Measurements from ENCODE around the gene S100A7.
"Not testable (repeated sequence)": the region's sequence is repeated elsewhere in the genome, so short reads cannot be mapped to it uniquely, and the experiment has no call there.

Gene S100A7

DNA sequence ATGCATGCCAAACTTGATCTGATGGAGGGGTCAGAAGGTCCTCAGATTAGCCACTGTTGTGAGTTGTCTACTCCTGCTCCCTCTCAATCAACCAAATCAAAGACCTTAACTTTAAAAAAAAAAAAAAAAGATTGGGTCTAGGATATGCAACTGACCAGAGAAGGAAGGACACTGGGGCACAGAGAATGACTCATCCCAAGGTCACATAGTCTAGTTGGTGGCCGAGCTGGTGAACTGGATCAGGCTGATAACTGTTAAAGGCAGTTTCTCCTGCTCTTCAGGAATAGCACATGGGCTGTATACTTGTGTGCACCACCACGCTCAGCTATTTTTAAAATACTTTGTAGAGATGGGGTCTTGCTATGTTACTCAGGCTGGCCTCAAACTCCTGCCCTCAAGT lies 14.8 kb upstream of the S100A7 start:
- no peak for DNase-seq

DNA sequence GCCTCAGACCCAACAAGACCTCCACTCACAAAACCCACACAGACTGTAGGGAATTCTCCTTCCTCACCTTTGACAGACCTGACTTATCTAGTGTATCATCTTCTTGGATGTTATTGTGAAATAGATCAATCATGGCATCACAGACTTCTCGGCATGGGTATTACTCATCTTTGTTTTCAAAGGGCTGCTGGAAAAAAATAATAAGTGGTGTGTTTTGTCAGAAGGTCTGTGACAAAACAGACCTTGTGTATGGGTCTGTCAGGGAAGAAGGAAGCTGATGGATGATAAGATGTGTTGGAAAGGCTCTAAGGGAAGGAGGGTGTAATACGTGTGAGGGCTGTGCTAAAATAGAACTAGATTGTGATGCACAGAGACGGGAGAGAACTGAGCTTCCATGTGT lies 13.9 kb upstream of the S100A7 start:
- no peak for DNase-seq

DNA sequence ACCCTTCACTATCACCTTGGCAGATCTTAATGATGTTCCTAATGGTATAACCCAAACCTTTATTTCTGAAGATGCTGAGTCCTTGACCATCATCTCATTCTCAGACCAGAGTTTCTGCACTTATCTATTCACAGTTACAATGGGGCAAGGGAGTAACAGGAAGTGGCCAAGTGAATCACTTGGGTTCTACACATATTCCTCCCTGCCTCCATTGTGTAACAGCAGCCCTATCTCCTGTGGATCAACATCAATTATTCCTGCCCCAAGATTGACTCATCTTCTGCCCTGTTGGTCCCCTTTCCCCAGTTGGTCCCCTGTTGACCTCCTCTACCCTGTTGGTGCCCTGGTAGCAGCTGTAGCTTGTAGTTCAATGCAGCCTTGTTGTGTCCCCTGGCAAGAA lies 10.3 kb upstream of the S100A7 start:
- DNase-seq = no peak

DNA sequence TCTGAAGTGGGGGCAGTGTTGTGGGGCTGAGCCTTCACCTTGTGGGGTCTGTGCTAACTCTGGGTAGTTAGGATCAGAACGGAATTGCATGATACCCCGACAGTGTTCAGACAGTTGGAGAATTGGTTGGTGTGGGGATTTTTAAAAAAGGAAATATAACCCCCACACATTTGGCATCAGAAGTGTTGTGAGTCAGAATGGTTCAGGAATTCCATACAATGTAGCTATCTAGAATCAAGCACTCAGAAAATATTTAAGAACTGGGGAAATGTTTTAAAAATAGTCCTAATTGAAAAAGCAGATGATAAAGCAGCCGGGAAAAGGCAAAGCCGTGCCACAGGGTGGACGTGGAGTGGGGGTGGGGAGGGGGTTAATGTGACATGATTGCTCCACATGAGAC lies 6.5 kb upstream of the S100A7 start:
- no peak for DNase-seq

DNA sequence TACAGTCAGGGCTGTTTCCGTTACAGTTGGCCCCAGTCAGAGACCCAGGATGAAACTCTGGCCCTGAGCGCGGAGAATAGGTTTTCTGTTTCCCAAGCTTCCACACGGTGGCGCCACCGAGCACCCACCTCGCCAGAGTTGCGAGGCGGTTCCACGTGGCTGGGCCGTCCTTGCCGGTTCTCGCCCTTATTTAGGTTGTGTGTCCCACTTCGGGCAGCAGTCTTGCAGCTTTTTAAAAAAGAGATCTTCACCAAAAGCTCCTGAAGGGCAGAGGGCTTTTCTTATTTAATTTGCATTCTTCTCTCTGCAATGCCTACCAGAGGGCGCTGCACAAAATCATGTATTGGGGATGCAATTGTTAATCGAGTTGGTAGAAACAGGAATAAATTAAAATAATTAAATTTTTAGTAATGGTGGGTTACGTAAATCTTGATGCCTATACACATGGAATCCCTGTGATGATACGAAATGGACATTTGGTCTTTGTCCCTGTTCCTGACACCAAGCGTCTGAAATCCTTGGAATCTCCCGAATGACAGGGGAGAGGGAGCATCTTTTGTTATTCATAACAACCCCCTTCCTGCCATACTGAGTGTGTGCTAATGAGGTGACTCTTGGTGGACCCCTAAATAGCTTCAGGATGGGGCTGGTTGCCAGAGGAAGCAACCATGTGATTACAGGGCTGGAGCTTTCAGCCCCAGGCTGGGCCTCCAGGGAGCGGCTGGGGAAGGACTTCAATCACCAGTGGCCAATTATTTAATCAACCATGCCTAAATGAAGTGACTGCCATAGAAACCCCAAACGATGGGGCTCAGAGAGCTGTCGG lies 5.6 kb upstream of the S100A7 start:
- no peak for DNase-seq

DNA sequence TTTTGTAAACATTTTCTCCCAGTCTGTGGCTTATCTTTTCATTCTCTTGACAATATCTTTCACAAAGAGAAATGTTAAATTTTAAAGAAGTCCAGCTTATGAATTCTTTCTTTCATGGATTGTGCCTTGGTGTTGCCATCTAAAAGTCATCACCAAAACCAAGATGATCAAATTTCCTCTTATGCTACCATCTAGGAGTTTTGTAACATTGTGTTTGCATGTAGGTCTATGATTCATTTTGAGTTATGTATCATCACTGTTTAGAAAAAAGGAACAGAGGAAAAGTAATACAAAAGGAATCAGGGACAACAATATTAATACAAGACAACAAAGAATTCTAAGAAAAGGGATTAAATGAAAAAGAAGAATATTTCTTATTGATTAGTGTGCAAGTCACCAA lies 2.3 kb upstream of the S100A7 start:
- not testable (repeated sequence) for DNase-seq

DNA sequence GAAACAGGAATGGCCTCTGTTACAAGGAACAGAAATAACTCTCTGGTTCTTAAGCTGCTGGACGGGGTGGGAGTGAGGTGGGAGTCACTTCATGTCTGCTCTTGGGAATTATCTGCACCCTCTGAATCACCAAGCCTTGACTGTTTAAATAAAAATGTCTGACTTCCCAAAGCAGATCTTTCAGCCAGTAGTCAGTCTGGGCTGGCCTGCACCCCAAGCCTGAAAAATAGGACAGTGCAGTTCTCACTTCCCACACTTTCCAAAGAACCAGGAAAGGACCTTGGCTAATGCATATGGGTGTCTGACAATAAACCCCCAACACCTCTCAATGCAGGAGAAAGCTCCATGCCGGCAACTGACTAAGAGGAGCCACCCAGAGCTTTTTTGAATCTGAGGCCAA lies 796 bp downstream of the S100A7 start:
- DNase-seq = no peak

DNA sequence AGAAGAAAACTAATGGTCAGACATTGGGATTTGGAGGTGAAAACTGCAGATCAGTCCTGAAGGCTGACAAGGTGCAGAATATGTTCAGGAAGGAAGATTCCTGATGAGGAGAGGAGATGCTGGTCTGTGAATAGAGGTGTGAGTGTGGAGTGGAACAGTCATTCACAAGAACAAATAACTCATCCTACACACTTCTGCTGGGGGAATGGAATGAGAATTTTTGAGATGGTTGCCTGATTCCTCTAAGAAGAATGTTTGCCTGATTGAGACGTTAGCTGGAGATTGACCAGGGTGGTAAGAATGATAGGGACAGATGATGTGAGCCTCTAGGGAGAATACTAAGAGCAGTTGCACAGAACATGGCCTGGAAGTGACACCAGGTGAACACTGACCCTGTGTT lies 4.1 kb downstream of the S100A7 start:
- DNase-seq = no peak

DNA sequence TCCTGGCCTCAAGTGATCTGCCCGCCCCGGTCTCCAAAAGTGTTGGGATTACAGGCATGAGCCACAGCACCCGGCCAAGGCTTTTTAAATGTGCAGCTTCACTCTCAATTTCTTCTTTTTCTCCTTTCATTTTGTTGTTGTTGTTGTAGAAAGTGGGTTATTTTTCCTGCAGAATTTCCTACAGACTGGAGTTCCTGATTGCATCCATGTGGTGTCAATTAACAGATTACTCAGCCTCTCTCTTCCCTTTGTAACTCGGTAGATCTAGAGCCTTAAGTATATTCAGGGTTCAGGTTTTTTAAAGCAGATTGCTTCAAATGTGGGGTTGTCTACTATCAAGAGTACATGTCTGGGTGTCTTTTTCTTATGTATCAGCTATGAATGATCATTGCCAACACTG lies 11.6 kb downstream of the S100A7 start:
- DNase-seq = not testable (repeated sequence)

DNA sequence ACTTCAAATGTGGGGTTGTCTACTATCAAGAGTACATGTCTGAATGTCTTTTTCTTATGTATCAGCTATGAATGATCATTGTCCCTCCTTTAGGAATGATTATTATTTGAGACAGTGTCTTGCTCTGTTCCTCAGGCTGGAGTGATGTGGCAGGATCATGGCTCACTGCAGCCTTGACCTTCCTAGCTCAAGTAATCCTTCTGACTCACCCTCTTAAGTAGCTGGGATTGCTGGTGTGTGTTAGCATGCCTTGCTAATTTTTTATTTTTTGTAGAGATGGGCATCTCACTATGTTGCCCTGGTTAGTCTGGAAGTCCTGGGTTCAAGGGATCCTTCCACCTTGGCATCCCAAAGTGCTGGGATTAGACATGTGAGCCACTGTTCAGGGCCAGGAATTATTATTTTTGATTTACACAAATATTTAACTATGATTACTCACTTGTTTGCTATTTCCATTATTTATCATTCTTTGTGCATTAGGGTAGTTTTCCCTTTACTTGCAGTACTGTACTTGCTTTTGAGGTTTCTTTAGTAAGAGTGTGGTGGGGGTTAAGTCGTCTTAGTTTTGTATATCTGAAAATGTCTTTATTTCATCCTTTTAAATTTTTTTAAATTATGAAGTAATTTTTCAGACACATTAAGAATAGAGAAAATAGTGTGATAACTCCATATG lies 12.8 kb downstream of the S100A7 start:
- no peak for DNase-seq

DNA sequence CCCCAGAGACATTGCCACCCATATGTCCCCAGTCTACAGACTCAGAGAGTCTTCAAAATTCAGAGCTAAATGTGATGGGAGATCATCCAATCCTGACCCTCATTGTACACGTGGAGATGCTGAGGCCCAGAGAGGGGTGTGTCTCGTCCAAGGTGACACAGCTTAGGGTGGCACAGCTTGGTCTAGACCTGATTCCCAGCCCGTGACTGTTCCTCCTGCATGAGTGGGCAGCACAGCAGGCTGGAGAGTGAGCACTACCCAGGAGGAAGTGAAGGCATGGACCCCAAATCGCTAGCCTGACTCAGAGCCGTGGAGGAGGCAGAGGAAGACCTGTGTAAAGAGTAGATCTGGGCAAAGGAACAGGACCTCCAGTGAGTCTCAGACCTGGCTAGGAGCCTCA lies 16.4 kb downstream of the S100A7 start:
- no peak for DNase-seq

DNA sequence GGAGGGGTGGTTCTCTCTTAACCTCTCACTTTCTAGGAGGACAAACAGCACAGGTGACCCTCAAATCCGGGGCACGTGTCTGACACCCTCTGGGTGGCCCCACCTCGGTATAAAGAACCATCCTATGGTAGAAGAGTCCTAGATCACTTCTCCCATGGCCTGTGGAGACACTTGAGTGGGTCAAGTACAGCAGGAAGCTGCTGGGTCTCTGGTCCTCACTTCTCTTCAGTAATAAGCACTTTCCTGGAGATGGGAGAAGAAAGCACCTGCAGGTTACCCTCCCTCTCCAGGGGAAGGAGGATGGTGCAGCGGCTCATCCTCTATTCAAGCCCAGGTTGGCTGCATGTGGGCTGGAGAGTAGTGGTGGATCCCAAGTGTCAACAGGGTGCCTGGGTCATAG lies 17.0 kb downstream of the S100A7 start:
- DNase-seq = no peak

DNA sequence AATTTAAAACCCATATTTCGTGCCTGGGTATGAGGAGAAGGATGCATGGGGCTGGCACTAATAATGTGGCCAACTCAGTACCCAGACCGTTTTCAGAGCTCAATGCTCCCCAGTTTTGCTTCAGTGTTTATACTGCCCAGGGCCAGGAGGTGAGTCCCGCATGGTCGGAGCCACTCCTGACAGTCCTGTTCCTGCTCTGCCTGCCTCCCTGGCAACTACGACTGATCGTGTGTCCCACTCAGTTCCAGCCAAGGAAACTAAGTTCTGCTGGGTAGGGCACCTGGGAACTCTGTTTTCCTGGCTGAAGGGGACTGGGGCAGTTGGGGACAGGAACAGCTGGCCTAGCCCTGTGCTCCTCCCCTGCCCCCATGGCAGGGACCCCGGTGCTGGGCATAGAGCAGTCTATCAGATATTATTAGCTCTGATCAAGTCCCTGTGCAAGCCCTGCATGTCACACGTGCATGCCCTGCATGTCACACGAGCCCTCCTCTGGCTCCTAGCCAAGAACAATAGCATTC lies 19.2 kb downstream of the S100A7 start:
- no peak for DNase-seq

DNA sequence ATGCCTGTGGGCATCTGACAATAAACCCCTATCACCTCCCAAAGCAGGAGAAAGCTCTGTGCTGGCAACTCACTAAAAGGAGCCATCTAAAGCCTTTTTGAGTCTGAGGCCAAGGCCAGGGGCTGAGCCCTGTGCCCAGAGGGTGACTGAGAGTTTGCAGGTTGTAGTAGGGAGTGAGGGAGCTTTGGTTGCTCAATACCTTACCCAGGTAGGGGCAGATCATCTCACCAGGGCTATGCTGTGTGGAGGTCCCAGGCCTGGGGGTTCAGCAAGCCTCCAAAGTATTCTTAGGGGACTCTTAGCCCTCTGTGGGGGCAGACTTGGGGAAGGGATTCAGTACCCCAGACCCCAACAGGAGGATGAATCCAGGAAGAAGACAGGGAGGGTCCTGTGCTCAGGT lies 21.2 kb downstream of the S100A7 start:
- DNase-seq = no peak

DNA sequence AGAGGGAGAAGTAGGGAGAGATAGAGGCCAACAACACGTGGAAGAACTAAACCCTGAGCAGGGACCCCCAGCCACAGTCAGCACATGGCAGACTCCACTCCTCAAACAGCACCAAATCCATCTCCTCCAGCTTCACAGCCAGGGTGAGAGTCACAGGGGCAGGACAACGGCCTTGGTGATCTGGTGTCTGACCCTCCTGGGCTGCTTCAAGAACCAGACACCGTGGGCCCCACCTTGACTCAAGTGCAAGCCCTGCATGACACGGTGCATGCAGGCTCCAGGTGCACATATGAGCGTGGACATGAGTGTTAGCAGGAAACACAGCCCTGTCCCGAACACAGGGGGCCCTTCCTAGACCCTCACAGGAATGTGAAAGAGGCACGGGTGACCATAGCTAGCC lies 21.9 kb downstream of the S100A7 start:
- DNase-seq = no peak

DNA sequence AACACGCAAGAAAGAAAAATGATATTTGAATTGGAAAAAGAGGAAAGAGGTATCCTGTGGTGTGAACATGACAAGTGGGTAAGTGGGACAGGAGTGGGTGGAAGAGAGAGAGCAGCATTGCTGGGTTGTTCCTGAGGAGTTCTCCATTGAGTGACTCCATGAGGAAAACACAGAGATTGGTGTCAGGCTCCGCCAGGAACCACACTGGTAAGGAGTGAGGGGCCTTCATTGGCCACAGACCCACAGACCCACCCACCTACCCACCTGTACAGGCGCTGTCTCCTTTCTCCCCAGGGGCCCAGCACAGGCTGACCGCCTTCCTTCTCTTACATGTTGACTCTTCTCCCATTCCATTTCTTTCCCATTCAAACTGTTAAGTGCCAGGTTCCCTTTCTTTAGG lies 23.2 kb downstream of the S100A7 start:
- DNase-seq = no peak

DNA sequence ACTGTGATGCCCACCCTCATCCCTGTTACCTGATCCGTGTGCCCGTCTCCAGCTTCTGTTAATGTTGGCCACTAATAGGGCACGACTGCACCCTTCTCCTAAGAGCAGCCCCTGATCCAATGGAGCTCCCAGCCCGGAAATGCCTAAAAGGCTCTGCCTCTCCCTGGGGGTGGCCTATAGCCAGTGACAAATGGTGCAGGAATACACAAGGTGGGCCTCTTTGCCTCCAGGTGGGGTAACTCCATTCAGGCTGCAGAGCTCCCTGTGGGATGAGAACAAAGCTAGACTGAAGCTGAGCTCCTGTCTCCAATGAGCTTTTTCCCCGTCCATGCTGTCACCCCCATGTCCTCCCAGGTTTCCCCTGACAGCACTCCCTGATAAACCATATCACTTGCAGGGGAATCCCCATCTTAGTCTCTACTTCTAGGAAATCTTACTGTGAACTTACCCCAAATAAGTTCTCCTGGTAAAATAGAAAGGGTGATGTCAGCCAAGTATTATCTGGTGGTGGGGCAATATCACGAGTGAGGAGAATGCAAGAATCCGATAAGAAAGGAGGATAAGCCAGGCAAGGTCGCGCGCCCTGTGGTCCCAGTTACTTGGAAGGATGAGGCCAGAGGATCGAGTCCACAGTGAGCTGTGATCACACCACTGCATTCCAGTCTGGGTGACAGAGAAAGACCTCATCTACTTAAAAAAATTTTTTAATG lies 25.6 kb downstream of the S100A7 start:
- no peak for DNase-seq

DNA sequence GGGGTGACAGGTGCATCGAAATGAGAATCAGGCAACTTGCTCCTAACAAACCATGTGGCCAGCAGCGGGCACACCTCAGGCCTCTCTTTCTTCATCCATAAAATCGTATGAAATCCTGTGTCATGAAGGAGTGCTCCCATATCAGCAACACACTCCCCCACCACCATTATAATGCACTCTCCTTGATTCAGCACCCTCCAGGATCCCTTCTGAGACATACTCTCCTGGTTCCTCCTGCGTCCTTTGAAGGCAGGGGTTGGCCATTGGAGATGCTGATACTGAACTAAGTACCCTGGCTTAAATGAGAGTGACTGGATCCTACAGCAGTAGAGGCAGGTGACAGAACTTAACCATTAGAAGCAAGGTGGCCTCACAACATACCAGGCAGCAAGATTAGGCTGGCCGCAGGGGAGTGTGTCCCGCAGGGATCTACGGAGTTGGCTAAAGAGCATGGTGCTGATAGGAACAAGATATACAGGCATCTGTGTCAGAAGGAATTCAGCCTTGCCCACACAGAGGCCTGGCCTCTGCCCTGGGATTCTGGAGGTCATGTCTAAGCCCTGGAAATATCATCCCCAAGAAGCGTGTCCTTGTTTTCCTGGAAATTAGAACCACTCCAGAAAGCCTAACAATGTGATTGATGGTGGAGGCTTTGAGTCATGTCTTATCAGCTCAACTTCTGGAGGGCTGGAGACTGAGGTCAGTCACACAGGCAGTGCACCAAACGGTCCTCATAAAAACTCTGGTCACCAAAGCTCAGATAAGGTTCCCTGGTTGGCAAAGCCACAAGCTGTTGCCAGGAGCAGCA lies 27.4 kb downstream of the S100A7 start:
- no peak for DNase-seq

DNA sequence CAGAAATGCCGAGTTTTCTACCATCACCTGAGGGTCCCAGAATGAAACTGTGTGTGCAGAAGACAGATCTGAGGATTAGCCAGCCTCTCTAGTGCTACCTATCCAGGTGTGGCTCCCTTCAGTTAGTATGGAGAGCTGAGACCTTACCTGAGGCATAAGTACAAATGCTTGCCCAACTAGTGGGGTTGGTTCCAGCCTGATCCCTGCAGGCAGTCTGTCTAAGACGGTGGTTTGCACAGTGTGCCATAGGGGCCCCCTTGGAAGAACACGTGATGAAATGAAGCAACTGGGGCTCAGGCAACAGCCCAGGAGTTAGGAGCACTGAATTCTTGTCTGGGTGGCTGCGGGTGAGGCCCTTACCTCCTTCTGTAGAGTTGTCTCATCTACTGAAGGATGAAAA lies 28.5 kb downstream of the S100A7 start:
- DNase-seq = no peak

DNA sequence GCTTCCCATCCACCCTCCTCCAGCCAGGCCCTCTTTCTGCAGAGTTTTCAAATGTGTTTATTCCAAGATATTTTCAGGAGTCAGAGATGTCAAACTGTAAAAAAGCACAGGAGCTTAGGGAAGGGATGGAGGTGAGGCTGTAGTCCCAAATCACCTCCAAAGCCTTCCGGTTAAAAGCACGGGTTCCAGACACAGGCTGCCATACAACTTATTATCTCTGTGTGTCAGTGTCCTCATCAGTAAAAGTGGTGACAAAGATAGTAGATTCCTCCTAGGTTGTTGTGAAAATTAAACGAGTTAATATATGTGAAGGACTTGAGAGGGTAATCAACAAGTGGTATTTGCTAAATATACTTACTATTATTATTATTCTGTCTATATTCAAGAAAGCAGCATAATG lies 29.0 kb downstream of the S100A7 start:
- DNase-seq = no peak

DNA sequence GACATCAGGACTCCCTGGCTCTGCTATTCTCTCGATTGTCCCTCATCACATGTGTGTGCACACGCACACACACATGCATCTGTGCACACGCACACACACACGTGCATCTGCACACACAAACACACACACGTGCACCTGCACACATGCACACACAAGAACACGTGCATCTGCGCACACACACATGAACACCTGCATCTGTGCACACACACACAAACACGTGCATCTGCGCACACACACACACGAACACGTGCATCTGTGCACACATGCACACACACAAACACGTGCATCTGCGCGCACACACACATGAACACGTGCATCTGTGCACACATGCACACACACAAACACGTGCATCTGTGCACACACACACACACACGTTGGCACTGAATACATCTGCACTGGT lies 29.4 kb downstream of the S100A7 start:
- no peak for DNase-seq

DNA sequence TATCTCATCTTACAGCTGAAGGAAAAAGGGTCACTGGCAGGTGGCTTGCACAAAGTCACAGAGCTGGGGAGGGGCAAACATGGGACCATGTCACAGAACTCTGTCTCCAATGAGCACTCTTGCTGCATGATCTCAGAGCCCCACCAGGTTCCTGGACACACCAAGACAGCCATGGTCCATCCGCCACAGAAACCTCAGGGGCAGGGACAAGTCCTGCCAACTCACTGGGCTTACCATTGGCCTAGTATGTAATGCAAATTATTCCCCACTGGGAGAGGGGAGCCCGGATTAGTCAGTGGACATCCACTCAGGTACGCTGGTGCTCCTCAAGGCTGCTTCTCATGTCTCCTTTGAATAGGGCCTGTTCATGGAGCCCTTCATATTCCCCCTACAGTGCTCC lies 29.9 kb downstream of the S100A7 start:
- no peak for DNase-seq

DNA sequence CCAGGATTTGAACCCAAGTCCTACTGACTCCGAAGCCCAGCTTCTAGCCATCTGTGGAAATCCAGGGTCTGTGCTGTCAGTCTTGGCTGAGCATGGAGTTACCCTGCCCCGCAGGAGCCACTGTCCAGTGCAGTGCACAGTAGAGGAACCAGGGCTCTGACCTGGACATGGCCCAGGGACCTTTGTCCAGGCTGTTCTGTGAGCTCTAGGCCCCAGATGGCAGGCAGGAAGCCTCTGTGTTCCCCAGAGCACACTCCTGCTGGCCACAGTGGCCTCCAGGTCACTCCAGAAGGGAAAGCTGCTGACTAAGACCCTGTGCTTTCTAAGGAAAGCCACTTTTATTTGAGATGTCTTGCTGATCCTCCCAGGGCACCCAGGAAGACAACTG lies 30.3 kb downstream of the S100A7 start:
- no peak for DNase-seq
